Measurements from ENCODE around the gene DDX23.

DNA sequence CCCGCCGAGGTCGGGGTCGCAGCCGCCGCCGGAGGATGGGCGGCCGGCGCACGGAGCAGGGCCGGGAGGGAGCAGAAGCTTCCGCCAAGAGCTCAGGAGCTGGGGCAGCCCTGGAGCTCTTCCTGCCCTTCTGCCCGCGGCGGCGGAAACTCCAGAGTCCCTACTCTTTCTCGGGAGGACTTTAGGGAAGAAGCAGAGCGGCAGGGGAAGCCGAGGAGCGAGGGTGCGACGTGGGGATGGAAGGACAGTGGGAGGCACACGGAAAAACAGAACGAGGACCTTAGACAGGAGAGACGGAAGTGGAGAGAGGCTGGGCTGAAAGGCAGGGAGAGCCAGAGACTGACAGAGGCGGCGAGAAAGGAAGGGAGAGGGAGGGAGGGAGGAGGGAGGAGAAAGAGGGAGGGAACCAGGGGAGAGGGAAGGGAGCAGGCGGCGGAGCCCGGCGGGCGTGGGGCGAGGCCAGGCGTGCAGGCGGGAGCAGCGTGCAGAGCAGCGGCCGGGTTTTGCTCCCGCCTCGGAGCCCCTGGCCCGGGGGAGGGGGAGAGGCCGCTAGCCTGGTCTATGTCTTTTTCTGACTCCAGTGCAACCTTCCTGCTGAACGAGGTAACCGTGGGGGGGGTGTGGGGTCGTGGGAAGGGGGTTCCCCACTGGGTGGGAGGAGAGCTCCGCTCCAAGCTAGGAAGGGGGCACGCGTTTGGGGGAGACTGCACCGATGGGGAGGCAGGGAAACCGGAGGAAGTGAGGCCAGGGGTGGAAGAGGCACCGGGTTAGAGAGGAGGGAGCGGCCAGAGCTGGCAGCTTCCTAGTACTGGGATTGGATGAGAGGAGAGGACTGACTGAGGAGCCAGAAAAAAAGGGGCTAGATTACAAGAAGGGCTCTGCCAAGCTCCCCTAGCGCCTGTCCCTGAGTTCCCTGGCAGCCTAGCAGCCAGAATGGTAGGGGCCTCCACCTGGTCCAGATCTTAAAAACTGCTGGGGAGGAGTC lies 36.5 kb downstream of the DDX23 start:
- TF ChIP-seq, protein P1, sequence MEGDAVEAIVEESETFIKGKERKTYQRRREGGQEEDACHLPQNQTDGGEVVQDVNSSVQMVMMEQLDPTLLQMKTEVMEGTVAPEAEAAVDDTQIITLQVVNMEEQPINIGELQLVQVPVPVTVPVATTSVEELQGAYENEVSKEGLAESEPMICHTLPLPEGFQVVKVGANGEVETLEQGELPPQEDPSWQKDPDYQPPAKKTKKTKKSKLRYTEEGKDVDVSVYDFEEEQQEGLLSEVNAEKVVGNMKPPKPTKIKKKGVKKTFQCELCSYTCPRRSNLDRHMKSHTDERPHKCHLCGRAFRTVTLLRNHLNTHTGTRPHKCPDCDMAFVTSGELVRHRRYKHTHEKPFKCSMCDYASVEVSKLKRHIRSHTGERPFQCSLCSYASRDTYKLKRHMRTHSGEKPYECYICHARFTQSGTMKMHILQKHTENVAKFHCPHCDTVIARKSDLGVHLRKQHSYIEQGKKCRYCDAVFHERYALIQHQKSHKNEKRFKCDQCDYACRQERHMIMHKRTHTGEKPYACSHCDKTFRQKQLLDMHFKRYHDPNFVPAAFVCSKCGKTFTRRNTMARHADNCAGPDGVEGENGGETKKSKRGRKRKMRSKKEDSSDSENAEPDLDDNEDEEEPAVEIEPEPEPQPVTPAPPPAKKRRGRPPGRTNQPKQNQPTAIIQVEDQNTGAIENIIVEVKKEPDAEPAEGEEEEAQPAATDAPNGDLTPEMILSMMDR (IDR thresholded peaks at IDR 0.05), result no peak
- TF ChIP-seq EP300 (IDR thresholded peaks at IDR 0.05), result no peak

All from upper lobe of left lung (tissue), 4 donors.